Measurements from ENCODE around the gene B4GALT5. TPM values are rescaled to one million over a fixed set of nuclear protein-coding genes. Genes with fewer than 3 reads are reported as not detected.

Gene B4GALT5
- polyA plus RNA-seq, 3 donors: 2.4 to 18.3 (median 2.7) TPM

GRCh38 chr20:49591217-49591865 lies 122.3 kb downstream of the B4GALT5 start:
- no peak for DNase-seq
- 75% methylated on average over 1 of the region's 4 CpGs for WGBS (ENCODE audit: insufficient coverage)
- peaks cover 8 to 26% of the 10 kb centered on the region in 2 donors for H3K4me1 ChIP-seq (ENCODE audit: control insufficient read depth in 1 of 2, insufficient read depth in 2 of 2, low read length in 2 of 2)
- no peaks in the 10 kb centered on the region for H3K27me3 ChIP-seq (ENCODE audit: control insufficient read depth in 2 of 2, insufficient read depth in 2 of 2, low read length in 2 of 2)
- no peaks in the 10 kb centered on the region for H3K36me3 ChIP-seq (replicated peaks in 1 of 2; ENCODE audit: control insufficient read depth in 1 of 2, insufficient read depth in 2 of 2, low read length in 2 of 2)
- no peak overlapping the region for H2AFZ ChIP-seq (ENCODE audit: insufficient read depth, low read depth, low read length, poor library complexity, severe bottlenecking)
- Mint-ChIP-seq H3K27me3 (ENCODE audit: low read depth in 3 of 3) (peaks cover 8 to 13% (median 9%) of the 10 kb centered on the region in 3 donors), H3K4me3 (no peak overlapping the region), H3K4me1 (peaks cover 31% of the 10 kb centered on the region), H3K27ac (peak overlapping the region in 1 of 7 donors; percentile 41), H3K9me3 (peaks cover 6 to 20% (median 11%) of the 10 kb centered on the region in 7 donors), H3K36me3 (peaks cover 5 to 7% of the 10 kb centered on the region in 2 donors)
- no peak for TF ChIP-seq CTCF (IDR thresholded peaks at IDR 0.05)
- no peaks in the 10 kb centered on the region for H4K20me1 ChIP-seq (ENCODE audit: insufficient read depth, low read length)
- no peaks in the 10 kb centered on the region for H3K79me2 ChIP-seq (ENCODE audit: insufficient read depth, low read length)
- no peak overlapping the region for H3K9ac ChIP-seq (ENCODE audit: insufficient read depth, low read length, poor library complexity, severe bottlenecking)
- no peak overlapping the region for H3K4me3 ChIP-seq (replicated peaks in 1 of 3; ENCODE audit: low read depth in 2 of 3, low read length in 3 of 3)
- H3K9me3 ChIP-seq (replicated peaks in 1 of 2; ENCODE audit: control insufficient read depth in 1 of 2, insufficient read depth in 1 of 2, low read length in 2 of 2): peaks cover 0 to 8% of the 10 kb centered on the region in 2 donors
- no peak overlapping the region for H3K27ac ChIP-seq (ENCODE audit: low read depth in 1 of 2, low read length in 2 of 2)
- H3K4me2 ChIP-seq (replicated peaks; ENCODE audit: extremely low read depth, low read length, poor library complexity, severe bottlenecking): no peak overlapping the region
- intact Hi-C loops (cut with micrococcal nuclease): no loop called here

GRCh38 chr20:49590163-49591017 lies 123.3 kb downstream of the B4GALT5 start:
- Histone ChIP-seq H3K9ac (ENCODE audit: insufficient read depth, low read length, poor library complexity, severe bottlenecking) (no peak overlapping the region), H4K20me1 (ENCODE audit: insufficient read depth, low read length) (no peaks in the 10 kb centered on the region), H3K9me3 (replicated peaks in 1 of 2; ENCODE audit: control insufficient read depth in 1 of 2, insufficient read depth in 1 of 2, low read length in 2 of 2) (peaks cover 0 to 8% of the 10 kb centered on the region in 2 donors), H3K36me3 (replicated peaks in 1 of 2; ENCODE audit: control insufficient read depth in 1 of 2, insufficient read depth in 2 of 2, low read length in 2 of 2) (no peaks in the 10 kb centered on the region), H3K4me2 (replicated peaks; ENCODE audit: extremely low read depth, low read length, poor library complexity, severe bottlenecking) (no peak overlapping the region), H3K27ac (ENCODE audit: low read depth in 1 of 2, low read length in 2 of 2) (peak overlapping the region in 1 of 2 donors; percentile 37), H3K4me1 (ENCODE audit: control insufficient read depth in 1 of 2, insufficient read depth in 2 of 2, low read length in 2 of 2) (peaks cover 14 to 27% of the 10 kb centered on the region in 2 donors), H3K4me3 (replicated peaks in 1 of 3; ENCODE audit: low read depth in 2 of 3, low read length in 3 of 3) (no peak overlapping the region), H3K27me3 (ENCODE audit: control insufficient read depth in 2 of 2, insufficient read depth in 2 of 2, low read length in 2 of 2) (no peaks in the 10 kb centered on the region), H3K79me2 (ENCODE audit: insufficient read depth, low read length) (no peaks in the 10 kb centered on the region), H2AFZ (ENCODE audit: insufficient read depth, low read depth, low read length, poor library complexity, severe bottlenecking) (no peak overlapping the region)
- intact Hi-C loops (cut with micrococcal nuclease): no loop called here
- Mint-ChIP-seq H3K27ac (peak overlapping the region; percentile 7 to 84 (median 53)), H3K4me1 (peaks cover 28% of the 10 kb centered on the region), H3K27me3 (ENCODE audit: low read depth in 3 of 3) (peaks cover 8 to 13% (median 9%) of the 10 kb centered on the region in 3 donors), H3K4me3 (no peak overlapping the region), H3K36me3 (peaks cover 5 to 7% of the 10 kb centered on the region in 2 donors), H3K9me3 (peaks cover 6 to 20% (median 11%) of the 10 kb centered on the region in 7 donors)
- no peak for TF ChIP-seq CTCF (IDR thresholded peaks at IDR 0.05)
- WGBS (ENCODE audit: insufficient coverage): 26% methylated on average over 5 of the region's 8 CpGs
- DNase-seq: peak; percentile 57 to 77 (median 62)

Measured in CD14-positive monocyte (primary cell).